Measurements from ENCODE around the gene AKNA. TPM values are rescaled to one million over a fixed set of nuclear protein-coding genes. Genes with fewer than 3 reads are reported as not detected.

Gene AKNA
- total RNA-seq, 1 donor from 2014 or later, result 11.4 TPM

GRCh38 chr9:114396558-114397218, 8.9 kb upstream of the AKNA start:
- peak; percentile 54 for DNase-seq (ENCODE audit: low spot score)

GRCh38 chr9:114395768-114396167, 8.0 kb upstream of the AKNA start:
- Histone ChIP-seq H3K79me2 (ENCODE audit: low read depth) (no peaks in the 10 kb centered on the region), H3K36me3 (no peaks in the 10 kb centered on the region), H3K4me2 (no peak overlapping the region), H2AFZ (replicated peaks) (no peak overlapping the region), H4K20me1 (ENCODE audit: low read depth) (no peaks in the 10 kb centered on the region), H3F3A (ENCODE audit: low read depth) (peaks cover 25% of the 10 kb centered on the region), H3K4me1 (peaks cover 9% of the 10 kb centered on the region), H3K9ac (no peak overlapping the region), H3K4me3 (no peak overlapping the region), H3K27ac (no peak overlapping the region), H3K27me3 (no peaks in the 10 kb centered on the region), H3K9me3 (ENCODE audit: low read depth) (no peaks in the 10 kb centered on the region)
- Mint-ChIP-seq H3K27me3 (ENCODE audit: insufficient read depth, low read depth) (peaks cover 9% of the 10 kb centered on the region), H3K36me3 (no peaks in the 10 kb centered on the region), H3K4me3 (no peak overlapping the region), H3K27ac (no peak overlapping the region), H3K9me3 (no peaks in the 10 kb centered on the region), H3K4me1 (peaks cover 27% of the 10 kb centered on the region)
- TF ChIP-seq CTCF (IDR thresholded peaks at IDR 0.05), result no peak
- TF ChIP-seq EZH2 (IDR thresholded peaks at IDR 0.05), result no peak
- no peak for TF ChIP-seq EZH2phosphoT487 (IDR thresholded peaks at IDR 0.05)
- no peak for DNase-seq (ENCODE audit: low spot score)

More at GRCh38 chr9:114396558-114397218, 8.9 kb upstream of the AKNA start:
- Mint-ChIP-seq H3K4me1 (peaks cover 27% of the 10 kb centered on the region), H3K27me3 (ENCODE audit: insufficient read depth, low read depth) (peaks cover 11% of the 10 kb centered on the region), H3K27ac (peak overlapping the region; percentile 11), H3K36me3 (no peaks in the 10 kb centered on the region), H3K9me3 (no peaks in the 10 kb centered on the region), H3K4me3 (peak overlapping the region; percentile 93)
- no peaks in the 10 kb centered on the region for H3K36me3 ChIP-seq
- peak overlapping the region; percentile 65 for H3K4me3 ChIP-seq
- H4K20me1 ChIP-seq (ENCODE audit: low read depth), result no peaks in the 10 kb centered on the region
- H3K4me2 ChIP-seq, result peak overlapping the region; percentile 80
- no peaks in the 10 kb centered on the region for H3K27me3 ChIP-seq
- no peak overlapping the region for H2AFZ ChIP-seq (replicated peaks)
- no peak for TF ChIP-seq EZH2phosphoT487 (IDR thresholded peaks at IDR 0.05)
- TF ChIP-seq CTCF (IDR thresholded peaks at IDR 0.05), result no peak
- TF ChIP-seq EZH2 (IDR thresholded peaks at IDR 0.05), result no peak
- no peaks in the 10 kb centered on the region for H3K79me2 ChIP-seq (ENCODE audit: low read depth)
- H3F3A ChIP-seq (ENCODE audit: low read depth), result peaks cover 20% of the 10 kb centered on the region
- H3K9ac ChIP-seq, result no peak overlapping the region
- no peaks in the 10 kb centered on the region for H3K9me3 ChIP-seq (ENCODE audit: low read depth)
- H3K27ac ChIP-seq, result no peak overlapping the region
- peaks cover 8% of the 10 kb centered on the region for H3K4me1 ChIP-seq

- H3K9me3 Mint-ChIP-seq, result no peaks in the 10 kb centered on the region
- Histone ChIP-seq H3K4me3 (no peak overlapping the region), H3K79me2 (ENCODE audit: low read depth) (no peaks in the 10 kb centered on the region), H3K36me3 (no peaks in the 10 kb centered on the region), H3K9me3 (ENCODE audit: low read depth) (no peaks in the 10 kb centered on the region), H3F3A (ENCODE audit: low read depth) (peaks cover 25% of the 10 kb centered on the region), H3K27ac (no peak overlapping the region), H2AFZ (replicated peaks) (no peak overlapping the region), H3K27me3 (no peaks in the 10 kb centered on the region), H3K4me2 (peak overlapping the region; percentile 16), H3K9ac (no peak overlapping the region), H4K20me1 (ENCODE audit: low read depth) (no peaks in the 10 kb centered on the region), H3K4me1 (peaks cover 14% of the 10 kb centered on the region)
- DNase-seq (ENCODE audit: low spot score), result no peak
- no peak for TF ChIP-seq EZH2 (IDR thresholded peaks at IDR 0.05)
- TF ChIP-seq CTCF (IDR thresholded peaks at IDR 0.05), result no peak
- no peak for TF ChIP-seq EZH2phosphoT487 (IDR thresholded peaks at IDR 0.05)
- peaks cover 32% of the 10 kb centered on the region for H3K4me1 Mint-ChIP-seq
- no peak overlapping the region for H3K4me3 Mint-ChIP-seq
- no peak overlapping the region for H3K27ac Mint-ChIP-seq
- H3K27me3 Mint-ChIP-seq (ENCODE audit: insufficient read depth, low read depth), result peaks cover 6% of the 10 kb centered on the region
- no peaks in the 10 kb centered on the region for H3K36me3 Mint-ChIP-seq
Measured at GRCh38 chr9:114395334-114395617, 7.5 kb upstream of the AKNA start.
